ENCODE data around the gene CD59. TPM values are rescaled to one million over a fixed set of nuclear protein-coding genes. Genes with fewer than 3 reads are reported as not detected.

CD59 gene
- polyA plus RNA-seq, 1 donor from 2014 or later, result 248 TPM

- Histone ChIP-seq H4K20me1 (ENCODE audit: insufficient read depth) (no peaks in the 10 kb centered on the region), H3K36me3 (ENCODE audit: insufficient read depth, low read length) (no peaks in the 10 kb centered on the region), H3K79me2 (replicated peaks; ENCODE audit: insufficient read depth, low read length) (no peaks in the 10 kb centered on the region), H3K4me3 (ENCODE audit: low read length) (peak overlapping the region; percentile 70), H3K9me2 (ENCODE audit: insufficient read depth, low read length) (no peaks in the 10 kb centered on the region), H3K9me3 (ENCODE audit: low read length) (no peaks in the 10 kb centered on the region), H3K9ac (ENCODE audit: low read length) (peak overlapping the region; percentile 77), H3K27ac (ENCODE audit: low read length) (peak overlapping the region; percentile 89), H2AFZ (ENCODE audit: low read depth, low read length) (peak overlapping the region; percentile 98), H3F3A (ENCODE audit: insufficient read depth, low read length, poor library complexity, severe bottlenecking) (no peaks in the 10 kb centered on the region), H3K27me3 (ENCODE audit: insufficient read depth, low read depth, low read length) (no peaks in the 10 kb centered on the region), H3K4me2 (ENCODE audit: low read length) (peak overlapping the region; percentile 68)
- no peak for TF ChIP-seq POLR2AphosphoS5 (IDR thresholded peaks at IDR 0.05)
- TF ChIP-seq REST (IDR thresholded peaks at IDR 0.05; ENCODE audit: borderline replicate concordance), result peak; percentile 29
These were observed 34.7 kb downstream of the CD59 start for GRCh38 chr11:33701302-33702230.

GRCh38 chr11:33700502-33701271, 35.5 kb downstream of the CD59 start, which contains the start of gene C11orf91:
Gene C11orf91, minus strand, starts transcription at chr11:33700826. Its CDS starts 86 bp downstream, at chr11:33700740.
- Histone ChIP-seq H3K79me2 (replicated peaks; ENCODE audit: insufficient read depth, low read length) (no peaks in the 10 kb centered on the region), H3K9me3 (ENCODE audit: low read length) (no peaks in the 10 kb centered on the region), H3K9ac (ENCODE audit: low read length) (peak within 1 kb of the TSS; percentile 77), H3K9me2 (ENCODE audit: insufficient read depth, low read length) (no peaks in the 10 kb centered on the region), H3K36me3 (ENCODE audit: insufficient read depth, low read length) (no peaks in the 10 kb centered on the region), H3K4me3 (ENCODE audit: low read length) (peak within 1 kb of the TSS; percentile 70), H3K27me3 (ENCODE audit: insufficient read depth, low read depth, low read length) (no peaks in the 10 kb centered on the region), H4K20me1 (ENCODE audit: insufficient read depth) (no peaks in the 10 kb centered on the region), H3K4me2 (ENCODE audit: low read length) (peak within 1 kb of the TSS; percentile 68), H2AFZ (ENCODE audit: low read depth, low read length) (peak within 1 kb of the TSS; percentile 98), H3F3A (ENCODE audit: insufficient read depth, low read length, poor library complexity, severe bottlenecking) (no peaks in the 10 kb centered on the region), H3K27ac (ENCODE audit: low read length) (peak within 1 kb of the TSS; percentile 89)
- TF ChIP-seq SMC3 (conservative IDR thresholded peaks at IDR 0.05; ENCODE audit: poor library complexity) (peak; percentile 41), EZH2 (IDR thresholded peaks at IDR 0.05; ENCODE audit: borderline replicate concordance, insufficient read depth, low read length, poor library complexity, severe bottlenecking) (no peak), EP300 (conservative IDR thresholded peaks at IDR 0.05; ENCODE audit: poor library complexity, severe bottlenecking) (peak; percentile 36), CTCF (IDR thresholded peaks at IDR 0.05; ENCODE audit: poor library complexity, severe bottlenecking) (no peak), POLR2AphosphoS5 (IDR thresholded peaks at IDR 0.05) (peak; percentile 96), MXI1 (conservative IDR thresholded peaks at IDR 0.05; ENCODE audit: poor library complexity, severe bottlenecking) (peak; percentile 58), REST (IDR thresholded peaks at IDR 0.05; ENCODE audit: borderline replicate concordance) (peak; percentile 95), RAD21 (conservative IDR thresholded peaks at IDR 0.05) (peak; percentile 37), TAF1 (IDR thresholded peaks at IDR 0.05; ENCODE audit: low read depth) (peak; percentile 88)
